ENCODE data around the gene LSR. TPM values are rescaled to one million over a fixed set of nuclear protein-coding genes. Genes with fewer than 3 reads are reported as not detected.

The LSR gene
- total RNA-seq, 1 donor from 2014 or later, result 5.4 TPM

- Mint-ChIP-seq H3K27me3 (ENCODE audit: unreplicated experiment) (peaks cover 8% of the 10 kb centered on the region), H3K4me1 (ENCODE audit: low read depth, unreplicated experiment) (no peaks in the 10 kb centered on the region), H3K36me3 (ENCODE audit: unreplicated experiment) (no peaks in the 10 kb centered on the region), H3K27ac (ENCODE audit: unreplicated experiment) (no peak overlapping the region), H3K4me3 (ENCODE audit: unreplicated experiment) (no peak overlapping the region), H3K9me3 (ENCODE audit: unreplicated experiment) (peaks cover 2% of the 10 kb centered on the region)
- no peak for TF ChIP-seq CTCF (IDR thresholded peaks at IDR 0.05; ENCODE audit: partially characterized antibody, unreplicated experiment)
- DNase-seq, result no peak
These were observed 63.3 kb downstream of the LSR start for GRCh38 chr19:35311901-35312665.

- Mint-ChIP-seq H3K36me3 (ENCODE audit: unreplicated experiment) (no peaks in the 10 kb centered on the region), H3K9me3 (ENCODE audit: unreplicated experiment) (peaks cover 2% of the 10 kb centered on the region), H3K4me1 (ENCODE audit: low read depth, unreplicated experiment) (no peaks in the 10 kb centered on the region), H3K27ac (ENCODE audit: unreplicated experiment) (no peak overlapping the region), H3K27me3 (ENCODE audit: unreplicated experiment) (peaks cover 8% of the 10 kb centered on the region), H3K4me3 (ENCODE audit: unreplicated experiment) (no peak overlapping the region)
- DNase-seq, result no peak
- TF ChIP-seq CTCF (IDR thresholded peaks at IDR 0.05; ENCODE audit: partially characterized antibody, unreplicated experiment), result no peak
These were observed 64.8 kb downstream of the LSR start for GRCh38 chr19:35313587-35313986.

- H3K9me3 Mint-ChIP-seq (ENCODE audit: unreplicated experiment), result peaks cover 2% of the 10 kb centered on the region
- H3K27ac Mint-ChIP-seq (ENCODE audit: unreplicated experiment), result no peak overlapping the region
- no peaks in the 10 kb centered on the region for H3K36me3 Mint-ChIP-seq (ENCODE audit: unreplicated experiment)
- no peak for DNase-seq
- H3K27me3 Mint-ChIP-seq (ENCODE audit: unreplicated experiment), result peaks cover 8% of the 10 kb centered on the region
- H3K4me1 Mint-ChIP-seq (ENCODE audit: low read depth, unreplicated experiment), result no peaks in the 10 kb centered on the region
- TF ChIP-seq CTCF (IDR thresholded peaks at IDR 0.05; ENCODE audit: partially characterized antibody, unreplicated experiment), result no peak
- no peak overlapping the region for H3K4me3 Mint-ChIP-seq (ENCODE audit: unreplicated experiment)
These were observed 65.2 kb downstream of the LSR start for GRCh38 chr19:35314031-35314430.

GRCh38 chr19:35314858-35315470, 66.2 kb downstream of the LSR start:
- H3K36me3 Mint-ChIP-seq (ENCODE audit: unreplicated experiment), result no peaks in the 10 kb centered on the region
- DNase-seq, result no peak
- peaks cover 5% of the 10 kb centered on the region for H3K27me3 Mint-ChIP-seq (ENCODE audit: unreplicated experiment)
- H3K4me1 Mint-ChIP-seq (ENCODE audit: low read depth, unreplicated experiment), result no peaks in the 10 kb centered on the region
- TF ChIP-seq CTCF (IDR thresholded peaks at IDR 0.05; ENCODE audit: partially characterized antibody, unreplicated experiment), result no peak
- H3K27ac Mint-ChIP-seq (ENCODE audit: unreplicated experiment), result no peak overlapping the region
- H3K9me3 Mint-ChIP-seq (ENCODE audit: unreplicated experiment), result peaks cover 2% of the 10 kb centered on the region
- no peak overlapping the region for H3K4me3 Mint-ChIP-seq (ENCODE audit: unreplicated experiment)

- H3K36me3 Mint-ChIP-seq (ENCODE audit: unreplicated experiment), result no peaks in the 10 kb centered on the region
- peaks cover 5% of the 10 kb centered on the region for H3K27me3 Mint-ChIP-seq (ENCODE audit: unreplicated experiment)
- peaks cover 2% of the 10 kb centered on the region for H3K9me3 Mint-ChIP-seq (ENCODE audit: unreplicated experiment)
- no peak overlapping the region for H3K27ac Mint-ChIP-seq (ENCODE audit: unreplicated experiment)
- no peak for DNase-seq
- no peaks in the 10 kb centered on the region for H3K4me1 Mint-ChIP-seq (ENCODE audit: low read depth, unreplicated experiment)
- TF ChIP-seq CTCF (IDR thresholded peaks at IDR 0.05; ENCODE audit: partially characterized antibody, unreplicated experiment), result no peak
- no peak overlapping the region for H3K4me3 Mint-ChIP-seq (ENCODE audit: unreplicated experiment)
These were observed 67.1 kb downstream of the LSR start for GRCh38 chr19:35315883-35316282.
